Ecto neural progenitor cell (in vitro differentiated cells): ENCODE data around the gene TRPC4AP.
"Not testable (repeated sequence)": the region's sequence is repeated elsewhere in the genome, so short reads cannot be mapped to it uniquely, and the experiment has no call there.

Source experiments
- DNase-seq: peaks from one replicate; pipeline ENCODE4 v3.0.0-alpha.2; 2018; ENCODE audit warnings: low spot score

TRPC4AP gene

GRCh38 chr20:35104685-35105295 lies 12.2 kb upstream of the TRPC4AP start:
- DNase-seq: no peak

GRCh38 chr20:35101620-35102019 lies 9.0 kb upstream of the TRPC4AP start:
- DNase-seq: no peak

GRCh38 chr20:35093267-35093884 lies 769 bp upstream of the TRPC4AP start:
- no peak for DNase-seq

GRCh38 chr20:35091816-35092523 lies 637 bp downstream of the TRPC4AP start:
- DNase-seq: no peak

DNA sequence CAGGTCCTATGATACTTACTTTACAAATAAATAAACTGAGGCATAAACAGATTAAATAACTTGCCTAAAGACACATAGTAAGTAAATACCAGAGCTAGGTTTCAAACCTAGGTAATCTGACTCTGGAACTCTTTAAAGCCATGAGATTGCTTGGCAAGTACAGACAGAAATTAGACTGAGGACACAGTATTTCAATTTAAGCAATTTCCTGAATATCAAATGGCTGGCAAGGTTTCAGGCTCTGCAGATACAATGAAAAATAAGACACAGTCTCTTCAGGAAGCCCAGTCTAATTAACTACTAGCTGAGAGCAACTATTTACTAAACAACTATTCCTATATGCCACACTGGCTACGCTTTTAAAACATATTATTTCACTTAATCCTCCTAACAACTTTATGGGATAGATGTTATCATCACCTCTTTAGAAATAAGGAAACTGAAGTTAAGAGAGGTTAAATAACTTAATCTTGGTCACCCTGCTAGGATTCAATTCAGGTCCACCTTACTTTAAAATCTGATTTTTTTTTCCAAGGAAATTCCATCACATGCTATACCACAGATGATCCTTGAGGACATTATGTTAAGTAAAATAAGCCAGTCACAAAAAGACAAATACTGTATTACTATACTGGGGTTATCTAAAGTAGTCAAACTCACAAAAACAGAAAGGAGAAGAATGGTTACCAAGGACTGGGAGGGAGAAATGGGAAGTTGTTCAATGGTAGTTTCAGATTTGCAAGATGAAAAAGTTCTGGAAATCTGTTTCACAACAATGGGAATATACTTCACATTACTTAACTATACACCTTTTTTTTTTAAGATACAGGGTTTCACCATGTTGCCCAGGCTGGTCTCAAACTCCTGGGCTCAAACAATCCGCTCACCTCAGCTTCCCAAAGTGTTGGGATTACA lies 4.1 kb downstream of the TRPC4AP start:
- no peak for DNase-seq

- no peak for DNase-seq
These were observed 4.8 kb downstream of the TRPC4AP start for GRCh38 chr20:35087791-35088190.

GRCh38 chr20:35087355-35087754 lies 5.3 kb downstream of the TRPC4AP start:
- no peak for DNase-seq

- DNase-seq: no peak
These were observed 7.0 kb downstream of the TRPC4AP start for GRCh38 chr20:35085477-35086225.

GRCh38 chr20:35084998-35085397 lies 7.6 kb downstream of the TRPC4AP start:
- no peak for DNase-seq

- not testable (repeated sequence) for DNase-seq
These were observed 12.3 kb downstream of the TRPC4AP start for GRCh38 chr20:35080348-35080642.

GRCh38 chr20:35079472-35080347 lies 12.9 kb downstream of the TRPC4AP start:
- no peak for DNase-seq

DNA sequence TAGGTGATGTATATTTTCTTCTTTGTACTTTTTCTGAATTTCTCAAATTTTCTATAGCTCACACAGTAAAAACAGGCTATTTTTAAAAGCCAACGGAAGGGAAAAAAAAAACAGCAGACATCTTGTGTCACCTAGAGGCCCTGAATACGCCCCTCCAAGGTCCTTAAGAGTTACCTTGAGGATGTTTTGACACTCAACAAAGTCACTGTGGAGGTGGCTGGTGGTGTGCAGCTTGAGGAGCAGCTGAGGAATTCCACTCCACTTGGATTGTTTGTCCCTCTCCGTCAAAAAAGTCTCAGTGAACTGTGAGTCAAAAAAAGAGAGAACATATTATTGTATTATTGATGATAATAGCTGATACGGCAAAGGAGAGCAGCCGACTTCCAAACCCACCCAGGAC lies 14.7 kb downstream of the TRPC4AP start:
- no peak for DNase-seq

GRCh38 chr20:35077341-35077740 lies 15.3 kb downstream of the TRPC4AP start:
- DNase-seq: no peak

DNA sequence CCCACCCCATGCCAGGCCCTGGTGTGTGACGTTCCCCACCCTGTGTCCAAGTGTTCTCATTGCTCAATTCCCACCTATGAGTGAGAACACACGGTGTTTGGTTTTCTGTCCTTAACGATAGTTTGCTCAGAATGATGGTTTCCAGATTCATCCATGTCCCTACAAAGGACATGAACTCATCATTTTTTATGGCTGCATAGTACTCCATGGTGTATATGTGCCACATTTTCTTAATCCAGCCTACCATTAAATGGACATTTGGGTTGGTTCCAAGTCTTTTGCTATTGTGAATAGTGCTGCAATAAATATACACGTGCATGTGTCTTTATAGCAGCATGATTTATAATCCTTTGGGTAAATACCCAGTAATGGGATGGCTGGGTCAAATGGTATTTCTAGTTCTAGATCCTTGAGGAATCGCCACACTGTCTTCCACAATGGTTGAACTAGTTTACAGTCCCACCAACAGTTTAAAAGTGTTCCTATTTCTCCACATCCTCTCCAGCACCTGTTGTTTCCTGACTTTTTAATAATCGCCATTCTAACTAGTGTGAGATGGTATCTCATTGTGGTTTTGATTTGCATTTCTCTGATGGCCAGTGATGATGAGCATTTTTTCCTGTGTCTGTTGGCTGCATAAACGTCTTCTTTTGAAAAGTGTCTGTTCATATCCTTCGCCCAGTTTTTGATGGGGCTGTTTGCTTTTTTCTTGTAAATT lies 21.0 kb downstream of the TRPC4AP start:
- DNase-seq: not testable (repeated sequence)

DNA sequence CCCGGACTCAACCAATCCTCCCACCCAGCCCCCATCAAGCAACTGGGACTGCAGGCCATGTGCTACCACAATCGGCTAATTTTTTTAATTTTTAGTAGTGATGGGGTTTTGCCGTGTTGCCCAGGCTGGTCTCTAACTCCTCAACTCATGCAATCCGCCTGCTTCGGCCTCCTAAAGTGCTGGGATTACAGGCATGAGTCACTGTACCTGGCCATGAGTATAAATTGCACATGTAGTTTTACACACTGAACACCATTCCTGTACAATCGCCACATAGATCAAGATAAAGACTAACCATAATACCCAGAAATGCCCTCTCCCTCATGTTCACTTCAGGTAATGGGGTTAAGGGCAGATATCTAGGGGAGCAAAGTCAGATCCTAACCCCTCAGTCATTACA lies 26.4 kb downstream of the TRPC4AP start:
- no peak for DNase-seq

DNA sequence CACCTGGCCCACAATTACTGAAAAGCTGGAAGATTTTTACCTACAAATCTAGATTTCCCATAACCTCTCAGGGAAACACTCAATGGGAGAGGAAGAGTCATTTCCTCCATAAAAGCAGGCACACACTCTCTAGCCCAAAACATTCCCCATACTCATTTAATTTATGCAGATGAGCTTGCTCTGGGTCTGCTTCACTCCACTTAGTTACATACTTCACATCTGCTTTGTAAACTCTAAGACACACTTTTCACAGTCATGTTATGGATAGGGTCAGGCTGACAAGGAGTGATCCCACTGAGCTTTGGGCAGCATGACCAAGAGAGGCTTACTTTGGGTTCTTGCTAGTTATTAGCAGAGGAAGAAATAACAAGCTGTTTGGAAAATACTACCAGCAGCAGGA lies 27.4 kb downstream of the TRPC4AP start:
- DNase-seq: no peak

DNA sequence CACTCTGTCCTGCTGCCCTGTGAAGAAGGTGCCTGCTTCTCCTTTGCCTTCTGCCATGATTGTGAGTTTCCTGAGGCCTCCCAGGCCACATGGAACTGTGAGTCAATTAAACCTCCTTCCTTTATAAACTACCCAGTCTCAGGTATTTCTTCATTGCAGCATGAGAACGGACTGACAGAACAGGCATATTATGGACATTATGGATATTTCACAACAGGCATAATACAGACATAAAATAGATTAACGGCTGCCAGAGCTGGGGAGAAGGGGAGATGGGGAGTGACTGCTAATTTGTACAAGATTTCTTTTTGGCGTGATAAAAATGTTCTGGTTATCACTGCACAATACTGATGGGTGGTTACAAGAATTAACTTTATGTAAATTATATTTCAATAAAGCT lies 29.4 kb downstream of the TRPC4AP start:
- DNase-seq: no peak

DNA sequence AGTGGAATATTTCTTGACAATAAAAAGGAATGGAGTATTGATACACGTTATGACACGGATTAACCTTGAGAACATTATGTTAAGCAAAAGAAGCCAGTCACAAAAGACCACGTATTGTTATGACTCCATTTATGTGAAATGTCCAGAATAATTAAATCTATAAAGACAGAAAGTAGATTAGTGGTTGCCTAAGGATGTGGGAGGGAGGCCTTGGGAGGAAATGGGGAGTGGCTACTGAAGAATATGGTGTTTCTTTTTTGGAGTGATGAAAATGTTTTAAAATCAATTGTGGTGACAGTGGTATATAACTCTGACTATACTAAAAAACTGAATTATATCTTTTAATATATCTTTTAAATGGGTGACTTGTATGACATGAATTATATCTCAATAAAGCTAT lies 30.1 kb downstream of the TRPC4AP start:
- DNase-seq: no peak

GRCh38 chr20:35060168-35060567 lies 32.4 kb downstream of the TRPC4AP start:
- no peak for DNase-seq

GRCh38 chr20:35059612-35060011 lies 33.0 kb downstream of the TRPC4AP start:
- DNase-seq: no peak
